GM18498 (cell line): ENCODE measurements around the gene RPS6KA2.
A peak's percentile ranks its signal among the peaks of the same experiment; 100 is the strongest.

Source experiments
- ATAC-seq: cut with Tn5 transposase; IDR thresholded peaks from one replicate; pipeline ENCODE4 v1.9.1; 2021; ENCODE audit warnings: mild to moderate bottlenecking, moderate library complexity; ENCODE audit not compliant: unreplicated experiment

The RPS6KA2 gene

DNA sequence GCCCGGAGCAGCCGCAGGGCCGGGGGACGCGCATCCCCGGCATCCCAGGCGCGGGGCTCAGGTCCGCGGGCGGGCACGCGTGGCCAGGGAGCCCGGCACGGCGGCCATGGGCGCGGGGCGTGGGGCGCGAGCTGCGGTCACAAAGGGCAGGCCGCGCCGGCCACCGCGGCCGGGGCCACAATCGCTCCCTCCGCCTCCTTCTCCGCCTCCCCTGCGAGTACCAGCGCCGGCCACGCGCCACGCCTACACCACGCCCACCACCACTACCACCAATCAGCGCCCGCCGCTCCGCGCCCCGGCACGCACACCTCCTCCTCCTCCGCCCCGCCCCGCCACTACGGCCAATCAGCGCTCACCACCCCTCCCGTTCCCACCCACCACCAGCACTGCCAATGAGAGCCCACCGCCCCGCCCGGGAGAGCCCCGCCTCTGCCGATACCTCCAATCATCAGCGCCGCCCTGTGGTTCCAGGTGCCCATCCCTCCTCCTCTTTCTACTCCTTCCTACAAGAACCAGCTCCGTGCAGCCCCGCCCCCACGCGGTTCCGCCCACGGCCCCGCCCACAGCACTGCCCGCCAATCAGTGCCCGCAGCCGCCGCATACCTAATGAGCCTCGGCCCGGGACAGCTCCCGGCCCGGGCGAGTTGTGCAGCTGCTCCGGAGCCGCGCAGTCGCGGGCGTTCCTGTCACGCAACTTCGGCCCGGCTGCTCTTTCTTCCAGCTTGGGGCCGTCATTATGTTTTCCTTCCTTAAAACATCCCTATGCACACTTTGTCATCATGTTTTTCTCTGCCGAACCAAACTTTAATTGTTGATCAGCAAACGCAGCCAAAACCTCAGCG lies at the start of gene RPS6KA2:
RPS6KA2 (minus strand) TSS at position 219 of the 842 bp plus-strand sequence. CDS start 232 bp downstream, outside the sequence.
- peak; percentile 88 for ATAC-seq

DNA sequence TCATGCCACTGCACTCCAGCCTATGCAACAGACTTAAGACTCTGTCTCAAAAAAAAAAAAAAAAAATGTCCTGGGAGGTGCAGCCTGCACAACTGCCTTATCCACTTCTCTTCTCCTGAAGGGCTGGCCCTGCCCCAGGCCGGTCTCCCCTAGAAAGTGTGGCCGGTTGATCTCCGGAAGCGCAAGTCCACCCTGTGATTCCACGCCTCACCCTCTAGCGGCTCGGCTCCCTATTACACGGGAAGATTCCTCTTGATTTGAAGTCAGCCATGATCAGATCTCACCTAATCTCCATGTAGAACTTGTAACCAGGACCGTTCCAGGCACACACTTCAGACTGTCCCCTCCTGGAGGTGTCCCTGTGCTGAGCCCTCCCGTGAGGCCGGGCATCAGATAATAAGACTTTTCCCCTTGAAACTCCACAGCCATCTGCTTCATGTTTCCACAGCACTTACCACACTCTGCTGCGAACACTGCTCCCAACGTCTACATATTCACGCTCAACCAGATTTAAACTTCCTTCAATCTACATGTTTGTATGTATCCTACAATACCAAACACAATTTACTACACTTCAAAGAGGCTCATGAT lies 49.3 kb upstream of the RPS6KA2 start:
- no peak for ATAC-seq

DNA sequence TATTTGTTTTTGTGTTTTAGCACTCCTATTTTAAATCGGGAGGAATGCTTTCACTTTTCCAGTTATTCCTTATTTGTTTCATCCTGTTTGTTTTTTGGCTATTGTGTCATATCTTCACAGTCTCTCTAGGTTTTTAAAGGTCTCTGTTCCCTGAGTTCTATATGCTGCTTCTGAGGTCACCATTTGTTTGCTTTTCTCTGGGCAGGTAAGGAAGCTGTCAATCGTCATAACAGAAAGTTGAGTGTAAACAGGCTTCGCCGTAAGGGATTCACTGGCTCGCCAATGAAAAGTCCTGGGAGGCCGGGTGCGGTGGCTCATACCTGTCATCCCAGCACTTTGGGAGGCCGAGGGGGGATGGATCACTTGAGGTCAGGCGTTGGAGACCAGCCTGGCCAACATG lies 48.7 kb upstream of the RPS6KA2 start:
- ATAC-seq: no peak

DNA sequence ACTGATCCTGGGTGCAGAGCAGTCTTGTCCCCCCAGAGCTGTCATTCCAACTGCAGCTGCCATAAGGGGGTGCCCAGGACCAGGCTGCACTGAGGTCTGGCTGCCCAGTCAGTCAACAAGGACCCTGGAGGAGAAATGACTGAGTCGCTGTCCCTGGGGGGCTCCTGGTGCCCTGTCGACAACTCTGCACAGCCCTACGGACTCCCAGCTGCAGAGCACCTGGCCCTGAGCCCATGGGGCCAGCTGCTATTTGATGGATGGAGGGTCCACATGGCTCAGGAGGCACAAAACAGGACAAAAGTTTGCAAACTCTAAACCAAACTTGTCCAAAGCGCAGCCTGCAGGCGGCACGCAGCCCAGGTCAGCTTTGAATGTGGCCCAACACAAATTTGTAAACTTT lies 46.3 kb upstream of the RPS6KA2 start:
- ATAC-seq: no peak

DNA sequence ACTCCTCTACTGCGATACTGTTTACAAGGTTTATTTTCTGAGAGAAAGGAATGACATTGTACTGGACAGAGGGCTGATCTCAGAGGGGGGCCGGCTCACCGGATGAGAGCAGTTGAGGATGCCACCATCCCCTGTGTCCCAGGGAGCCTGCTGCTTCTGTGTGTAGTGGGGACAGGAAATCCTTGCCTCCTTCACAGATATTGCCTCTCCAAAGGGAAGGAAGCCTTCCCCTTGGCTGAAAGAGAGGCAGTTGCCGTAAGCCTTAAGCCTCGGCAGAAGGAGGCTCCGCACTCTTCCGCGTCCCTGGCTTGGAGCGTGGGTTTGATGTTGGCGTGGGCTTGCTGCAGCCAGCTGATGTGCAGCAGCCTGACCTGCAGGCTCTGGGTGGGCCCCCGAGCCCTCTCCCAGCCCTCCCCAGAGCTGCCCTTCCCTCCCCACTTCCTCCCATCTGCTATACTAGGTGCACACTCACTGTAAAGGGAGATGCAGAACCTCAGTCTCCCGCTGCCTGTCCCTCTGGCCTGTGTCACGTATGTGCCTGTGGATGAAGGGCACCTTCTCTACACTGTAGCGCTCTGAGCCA lies 45.7 kb upstream of the RPS6KA2 start:
- no peak for ATAC-seq

DNA sequence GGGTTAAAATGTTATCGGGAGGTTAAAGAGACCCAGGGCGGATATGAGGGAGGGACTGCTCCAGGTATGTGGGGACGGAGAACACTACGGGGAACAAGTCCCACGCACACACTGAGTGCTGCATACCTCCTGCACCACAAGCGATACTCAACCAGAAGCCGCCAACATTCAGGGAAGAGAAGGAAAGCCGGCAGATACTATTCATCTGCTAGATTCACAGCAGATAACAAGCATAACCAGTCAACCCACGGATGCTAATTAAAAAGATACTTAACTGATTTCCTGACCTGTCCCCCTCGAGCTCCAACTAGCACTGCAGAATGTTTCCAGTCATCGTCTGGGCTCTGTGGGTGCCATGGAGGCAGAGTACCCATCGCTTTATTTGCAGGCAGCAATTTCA lies 45.1 kb upstream of the RPS6KA2 start:
- no peak for ATAC-seq

DNA sequence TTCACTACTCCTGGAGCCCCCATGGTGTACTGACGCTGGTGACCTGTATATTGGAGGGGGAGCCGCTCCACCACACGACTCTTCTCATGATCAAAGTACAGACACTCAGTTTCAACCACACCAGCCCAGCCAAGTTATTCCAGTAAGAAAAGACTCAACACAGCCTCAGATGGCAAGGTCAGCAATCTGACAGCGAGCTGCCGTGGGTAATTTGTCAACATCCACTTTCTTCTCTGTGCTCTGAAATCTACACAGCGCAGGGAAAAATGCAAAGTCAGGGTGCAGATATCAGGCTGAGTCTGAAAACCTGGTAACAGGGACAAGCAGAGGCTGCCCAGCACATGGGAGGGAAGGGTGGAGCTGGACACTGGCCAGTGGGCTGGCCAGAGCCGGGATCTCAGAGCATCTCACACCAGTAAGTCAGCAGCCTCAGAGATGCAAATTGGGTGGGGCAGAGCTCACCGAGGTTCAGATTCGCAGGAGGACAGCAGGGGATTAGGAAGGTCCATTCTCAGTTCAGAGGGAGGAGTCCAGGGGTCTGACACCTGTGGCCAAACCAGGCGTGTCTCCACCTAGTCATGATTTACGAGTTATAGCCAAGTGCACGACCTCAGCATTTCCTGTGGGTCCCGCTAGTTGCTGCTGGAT lies 44.5 kb upstream of the RPS6KA2 start:
- ATAC-seq: no peak

DNA sequence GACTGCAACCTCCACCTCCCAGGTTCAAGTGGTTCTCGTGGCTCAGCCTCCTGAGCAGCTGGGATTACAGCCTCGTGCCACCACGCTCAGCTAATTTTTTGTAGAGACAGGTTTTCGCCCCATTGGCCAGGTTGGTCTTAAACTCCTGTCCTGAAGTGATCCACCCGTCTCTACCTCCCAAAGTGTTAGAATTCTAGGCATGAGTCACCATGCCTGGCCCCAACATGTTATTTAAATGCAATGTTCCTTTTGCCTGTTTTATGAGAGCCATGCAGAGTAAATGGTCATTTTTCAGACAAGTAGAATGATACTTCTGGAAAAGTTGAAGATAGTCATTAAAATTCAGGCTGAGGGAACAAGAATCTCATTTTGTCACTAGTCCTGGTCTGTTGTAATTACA lies 43.8 kb upstream of the RPS6KA2 start:
- no peak for ATAC-seq

DNA sequence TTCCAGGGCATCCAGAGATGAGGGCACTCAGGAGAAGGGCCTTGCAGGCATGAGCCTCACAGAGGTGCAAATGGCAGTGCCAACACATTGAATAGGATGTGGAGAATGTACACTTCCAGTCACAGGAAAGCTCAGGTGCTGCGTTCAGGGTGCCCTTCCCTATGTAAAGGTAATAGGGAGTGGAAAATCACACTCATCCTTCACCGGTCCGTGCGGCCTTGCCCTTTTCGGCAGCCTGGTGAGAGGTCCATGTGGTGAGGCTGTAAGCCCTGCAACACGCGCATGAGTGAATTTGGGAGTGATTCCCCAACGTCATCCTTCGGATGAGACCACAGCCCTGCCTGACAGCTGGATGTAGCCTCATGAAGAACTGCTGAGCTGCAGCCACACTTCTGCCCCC lies 43.0 kb upstream of the RPS6KA2 start:
- ATAC-seq: no peak

DNA sequence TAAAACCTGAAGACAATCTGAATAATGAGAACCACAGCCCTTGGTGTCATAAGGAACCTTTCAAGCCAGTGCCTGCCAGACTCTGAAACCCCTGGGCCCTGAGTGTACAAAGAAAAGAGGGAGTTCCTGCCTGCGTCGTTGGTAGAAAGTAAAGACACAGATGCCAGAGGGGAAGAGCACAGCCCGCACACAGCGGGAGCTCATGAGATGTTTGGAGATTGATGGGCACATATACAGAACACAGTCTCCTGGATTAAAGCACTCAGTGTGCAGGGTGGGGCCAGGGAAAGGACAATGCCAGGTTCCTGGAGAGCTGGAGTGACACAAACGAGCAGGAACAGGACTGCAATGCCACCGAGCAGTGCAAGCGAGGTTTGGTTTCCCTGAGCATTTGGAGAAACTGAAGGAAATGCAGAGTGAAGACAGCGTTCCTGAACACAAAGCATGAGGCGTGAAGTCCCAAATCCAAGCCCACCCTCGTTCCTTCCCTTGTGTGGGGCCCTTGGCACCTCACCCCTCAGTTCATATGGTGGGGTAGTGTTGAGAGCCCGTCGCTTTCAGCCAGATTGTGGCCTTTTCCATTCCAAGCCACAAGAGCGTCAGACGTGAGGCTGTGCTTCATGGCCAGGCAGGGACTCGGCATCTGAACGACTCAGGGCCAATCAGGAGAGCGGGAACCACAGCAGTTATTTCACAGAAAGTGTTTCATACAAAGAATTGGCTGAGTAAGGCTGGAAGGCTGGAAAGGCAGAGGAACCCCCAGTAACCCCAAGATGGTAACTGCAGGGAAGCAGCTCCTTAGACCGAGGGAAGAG lies 41.0 kb upstream of the RPS6KA2 start:
- no peak for ATAC-seq

DNA sequence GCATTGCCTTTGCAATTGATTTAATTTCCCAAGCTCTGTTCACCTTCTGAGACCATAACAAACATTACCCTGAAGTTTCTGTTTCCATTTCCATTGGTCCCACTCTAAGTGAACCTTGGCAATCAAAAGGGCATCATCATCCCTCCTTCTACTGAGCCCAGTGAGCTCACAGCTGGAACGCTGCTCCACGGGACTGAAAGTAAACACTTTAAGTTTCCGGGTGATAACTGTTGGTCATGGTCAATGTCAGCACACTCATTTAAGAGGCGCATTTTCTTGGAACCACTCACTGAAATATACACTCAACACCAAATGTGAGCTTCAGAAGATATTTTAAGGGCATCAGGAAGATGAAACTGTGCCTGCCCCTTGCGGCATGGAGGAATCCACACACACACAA lies 37.1 kb upstream of the RPS6KA2 start:
- ATAC-seq: no peak

DNA sequence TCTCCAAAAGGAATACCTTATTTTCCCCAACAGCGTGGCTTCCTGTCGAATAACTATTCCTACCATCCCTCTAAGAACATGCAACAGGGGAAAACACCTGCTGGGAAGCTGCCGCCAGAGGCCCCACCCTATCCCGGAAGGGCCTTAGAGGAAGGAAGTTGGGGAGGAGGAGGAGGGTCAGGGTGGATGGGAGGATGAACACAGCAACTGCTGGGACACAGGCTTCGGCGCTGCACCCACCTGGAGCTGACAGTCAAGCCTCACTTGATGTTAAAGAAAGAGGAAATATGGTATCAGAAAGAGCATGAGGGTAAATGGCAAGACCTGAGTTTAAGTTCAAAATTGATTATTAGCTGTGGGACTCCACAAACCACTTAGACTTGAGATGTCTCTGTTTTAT lies 36.5 kb upstream of the RPS6KA2 start:
- no peak for ATAC-seq

DNA sequence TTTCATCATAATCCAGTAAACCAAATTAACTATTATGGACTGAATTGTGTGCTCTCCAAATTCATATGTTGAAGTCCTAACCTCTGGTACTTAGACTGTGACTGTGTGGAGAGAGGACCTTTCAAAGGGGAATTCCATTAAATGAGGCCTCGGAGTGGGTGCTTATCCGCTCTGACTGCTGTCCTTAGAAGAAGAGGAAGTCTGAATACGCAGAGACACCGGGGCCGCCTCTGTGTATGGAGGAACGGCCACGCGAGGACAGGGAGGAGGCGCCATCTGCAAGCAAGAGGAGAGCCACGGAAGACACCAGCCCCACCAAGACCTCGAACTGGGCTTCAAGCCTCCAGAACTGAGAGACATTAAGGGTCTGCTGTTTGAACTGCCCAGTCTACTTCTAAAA lies 35.6 kb upstream of the RPS6KA2 start:
- ATAC-seq: no peak

DNA sequence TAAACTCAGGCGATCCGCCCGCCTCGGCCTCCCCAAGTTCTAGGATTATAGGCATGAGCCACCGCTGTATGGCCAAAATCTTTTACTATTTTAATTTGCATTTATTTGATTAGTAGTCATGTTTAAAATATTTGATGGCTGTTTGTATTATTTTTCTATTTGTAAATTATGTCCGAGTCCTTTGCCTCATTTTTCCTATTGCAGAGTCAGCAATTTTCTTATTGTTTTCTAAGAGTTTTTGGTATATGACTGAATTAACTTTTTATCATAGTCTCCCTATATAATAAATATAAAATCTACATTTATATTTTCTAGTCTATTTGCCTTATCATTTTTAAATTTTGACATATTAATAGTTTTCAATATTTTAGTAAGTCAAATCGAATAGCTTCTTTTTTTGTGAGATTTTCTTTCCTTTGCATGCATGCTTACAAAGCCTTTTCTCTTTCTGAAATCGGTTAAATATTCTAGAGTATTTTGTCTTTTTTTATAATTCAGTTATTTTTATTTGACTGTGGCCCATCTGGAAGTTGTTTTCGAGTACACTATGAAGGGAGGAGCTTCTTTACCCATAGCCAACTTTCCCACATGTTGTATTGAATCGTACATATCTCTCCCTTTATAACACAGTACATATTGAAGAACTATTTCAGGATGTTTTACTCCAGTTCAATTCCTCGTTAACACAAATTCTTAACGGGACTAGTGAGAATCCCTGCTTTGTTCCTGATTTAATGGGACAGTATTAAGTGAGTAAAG lies 34.5 kb upstream of the RPS6KA2 start:
- ATAC-seq: no peak

DNA sequence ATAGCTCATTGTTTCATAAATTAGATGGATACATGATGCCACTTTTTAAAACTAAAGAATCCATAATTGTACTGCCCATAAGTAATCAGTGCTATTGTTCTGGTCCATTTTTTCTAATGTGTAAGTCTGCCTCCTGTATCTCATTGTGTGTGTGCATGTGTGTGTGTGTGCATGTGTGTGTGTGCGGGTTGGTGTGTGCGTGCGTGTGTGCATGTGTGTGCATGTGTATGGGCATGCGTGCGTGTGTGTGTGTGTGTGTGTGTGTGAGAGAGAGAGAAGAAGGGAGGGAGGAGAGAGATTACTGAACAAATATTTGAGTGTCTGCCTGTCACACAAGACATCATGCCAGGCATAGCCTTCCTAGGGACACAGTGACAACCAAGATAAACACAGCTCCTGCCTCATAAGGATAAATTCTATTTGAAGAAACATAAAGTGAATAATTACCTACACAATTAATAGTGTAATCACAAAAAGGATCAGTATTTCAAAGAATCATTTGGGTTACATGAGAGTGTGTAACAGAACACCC lies 33.2 kb upstream of the RPS6KA2 start:
- ATAC-seq: no peak

DNA sequence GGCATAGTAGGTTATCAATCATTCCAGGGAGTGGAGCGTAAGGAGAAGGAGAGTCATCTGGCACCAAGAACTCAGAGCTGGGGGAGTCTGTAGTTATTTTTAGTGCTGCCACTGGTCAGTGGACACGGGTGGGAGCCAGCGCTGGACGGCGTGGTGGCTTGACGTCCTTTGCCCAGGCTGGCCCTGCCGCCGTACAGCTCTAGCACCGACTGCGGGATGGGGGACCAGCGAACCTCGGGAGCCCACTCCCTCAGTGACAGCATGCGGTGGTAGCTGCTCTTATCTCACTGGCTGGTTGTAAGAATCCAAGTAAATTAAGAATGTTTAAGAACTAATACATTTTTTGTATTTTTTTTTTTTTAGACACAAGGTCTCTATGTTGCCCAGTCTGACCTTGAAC lies 32.5 kb upstream of the RPS6KA2 start:
- no peak for ATAC-seq

DNA sequence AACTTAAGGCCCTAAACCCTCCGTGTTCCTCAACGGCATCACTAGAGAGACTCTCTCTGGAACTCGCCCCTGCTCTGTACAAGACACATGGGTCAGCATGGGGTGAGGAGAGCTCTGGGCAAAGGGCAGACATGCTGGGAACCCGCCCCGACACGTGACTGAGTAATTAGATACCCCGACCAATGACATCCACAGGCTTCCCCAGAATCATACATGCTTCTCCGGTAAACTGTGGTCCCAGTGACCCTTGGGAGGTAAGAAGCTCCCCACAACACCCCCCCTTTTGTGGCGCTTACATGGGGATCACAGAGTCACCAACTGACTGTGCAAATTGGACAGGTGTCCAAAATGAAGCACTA lies 31.7 kb upstream of the RPS6KA2 start:
- ATAC-seq: no peak

DNA sequence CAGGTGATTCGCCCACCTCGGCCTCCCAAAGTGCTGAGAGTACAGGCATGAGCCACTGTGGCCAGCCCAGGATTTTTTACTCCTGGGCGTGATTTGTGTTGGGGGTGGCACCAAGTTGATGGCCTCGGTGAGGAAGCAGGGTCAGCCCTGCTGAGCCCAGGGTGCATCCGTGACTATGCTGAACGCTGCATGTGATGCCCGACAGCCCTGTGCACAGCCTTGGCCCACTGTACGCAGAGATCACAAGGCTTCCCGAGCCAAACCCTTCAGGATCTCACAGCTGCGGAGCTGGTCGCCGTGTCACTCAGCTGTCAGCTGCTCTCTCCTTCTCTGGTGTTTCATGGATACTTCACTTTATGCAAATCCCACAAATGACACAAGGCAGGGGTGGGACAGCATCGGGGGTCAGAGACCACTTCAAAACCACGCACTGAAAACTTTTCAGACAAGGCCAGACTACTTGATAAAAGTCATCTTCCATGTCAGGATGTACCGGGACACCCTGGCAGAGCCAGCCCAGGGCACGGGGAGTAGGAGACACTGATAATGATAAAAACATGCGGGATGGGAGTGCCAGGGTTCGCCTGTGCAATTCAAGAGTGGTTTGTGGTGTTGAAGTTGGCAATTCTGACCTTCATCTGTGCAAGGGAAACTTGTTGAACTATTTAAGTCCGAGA lies 31.2 kb upstream of the RPS6KA2 start:
- no peak for ATAC-seq

DNA sequence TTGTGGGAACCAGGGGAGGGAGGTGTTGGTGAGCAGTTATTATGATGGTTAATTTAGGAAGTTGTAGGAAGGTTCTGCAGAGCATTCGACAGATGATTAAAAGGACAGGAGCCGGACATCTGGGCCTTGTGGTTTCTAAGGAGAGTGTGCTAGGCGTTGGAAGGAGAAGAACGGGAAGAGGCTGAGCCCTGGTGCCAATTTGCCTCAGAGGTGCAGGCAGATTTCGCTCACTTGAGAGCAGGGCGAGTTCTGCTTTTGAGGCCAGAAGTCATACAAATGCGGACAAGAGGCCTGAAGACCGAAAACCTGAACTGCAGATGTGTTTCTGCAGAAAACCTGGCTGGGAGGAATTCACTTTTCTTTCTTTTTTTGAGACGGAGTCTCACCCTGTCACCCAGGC lies 30.5 kb upstream of the RPS6KA2 start:
- ATAC-seq: no peak
